BE2C (cell line): ENCODE results near the gene OTUD3.

Experiments
- DNase-seq: peaks from one replicate; pipeline ENCODE4 v3.0.0-alpha.2; 2020
- H3K27me3 ChIP-seq: fragments of 250-450 bp; sonication (Bioruptor Pico); 2 replicates; pipeline ENCODE4 v1.5.1; 2020; ENCODE audit warnings: mild to moderate bottlenecking
- H3K36me3 ChIP-seq: fragments of 250-450 bp; sonication (Bioruptor Pico); 2 replicates; pipeline ENCODE4 v1.5.1; 2020; ENCODE audit warnings: mild to moderate bottlenecking
- H3K4me1 ChIP-seq: fragments of 250-450 bp; sonication (Bioruptor Pico); 2 replicates; pipeline ENCODE4 v1.5.1; 2020
- H3K4me3 ChIP-seq: 2 replicates; pipeline ENCODE4 v1.5.1; 2011; ENCODE audit warnings: low read depth, low read length
- H3K9me3 ChIP-seq: fragments of 250-450 bp; sonication (Bioruptor Pico); 2 replicates; pipeline ENCODE4 v1.5.1; 2020
- CTCF ChIP-seq: IDR thresholded peaks from 2 replicates; pipeline ENCODE4 v1.5.1; 2012; ENCODE audit warnings: mild to moderate bottlenecking, low read depth, low read length

The OTUD3 gene

GRCh38 chr1:19858893-19859292, 23.3 kb upstream of the OTUD3 start:
- Histone ChIP-seq H3K4me3 (no peak overlapping the region), H3K4me1 (no peaks in the 10 kb centered on the region), H3K36me3 (no peaks in the 10 kb centered on the region), H3K9me3 (no peaks in the 10 kb centered on the region), H3K27me3 (no peaks in the 10 kb centered on the region)
- no peak for DNase-seq
- TF ChIP-seq CTCF = no peak

- Histone ChIP-seq H3K9me3 (no peaks in the 10 kb centered on the region), H3K4me1 (no peaks in the 10 kb centered on the region), H3K36me3 (no peaks in the 10 kb centered on the region), H3K27me3 (no peaks in the 10 kb centered on the region), H3K4me3 (no peak overlapping the region)
- TF ChIP-seq CTCF = no peak
- DNase-seq = no peak
These were observed 22.3 kb upstream of the OTUD3 start for GRCh38 chr1:19859876-19860275.

GRCh38 chr1:19860418-19860817, 21.8 kb upstream of the OTUD3 start:
- DNase-seq = no peak
- Histone ChIP-seq H3K27me3 (no peaks in the 10 kb centered on the region), H3K36me3 (no peaks in the 10 kb centered on the region)

GRCh38 chr1:19861034-19861433, 21.2 kb upstream of the OTUD3 start:
- H3K27me3 ChIP-seq = no peaks in the 10 kb centered on the region
- no peak for DNase-seq
- no peaks in the 10 kb centered on the region for H3K9me3 ChIP-seq
- no peaks in the 10 kb centered on the region for H3K4me1 ChIP-seq
- no peaks in the 10 kb centered on the region for H3K36me3 ChIP-seq
- H3K4me3 ChIP-seq = no peak overlapping the region
- no peak for TF ChIP-seq CTCF

More at GRCh38 chr1:19860418-19860817, 21.8 kb upstream of the OTUD3 start:
- Histone ChIP-seq H3K9me3 (no peaks in the 10 kb centered on the region), H3K4me3 (no peak overlapping the region), H3K4me1 (no peaks in the 10 kb centered on the region)
- TF ChIP-seq CTCF = no peak

GRCh38 chr1:19861842-19862530, 20.2 kb upstream of the OTUD3 start:
- TF ChIP-seq CTCF = no peak
- no peaks in the 10 kb centered on the region for H3K9me3 ChIP-seq
- H3K27me3 ChIP-seq = no peaks in the 10 kb centered on the region
- H3K4me1 ChIP-seq = no peaks in the 10 kb centered on the region
- no peaks in the 10 kb centered on the region for H3K36me3 ChIP-seq
- no peak overlapping the region for H3K4me3 ChIP-seq
- no peak for DNase-seq

- no peaks in the 10 kb centered on the region for H3K36me3 ChIP-seq
- H3K4me1 ChIP-seq = no peaks in the 10 kb centered on the region
- DNase-seq = no peak
- no peaks in the 10 kb centered on the region for H3K27me3 ChIP-seq
- H3K9me3 ChIP-seq = no peaks in the 10 kb centered on the region
- H3K4me3 ChIP-seq = no peak overlapping the region
- no peak for TF ChIP-seq CTCF
These were observed 19.3 kb upstream of the OTUD3 start for GRCh38 chr1:19862944-19863343.
